ENCODE data around the gene CLCN5. TPM values are rescaled to one million over a fixed set of nuclear protein-coding genes. Genes with fewer than 3 reads are reported as not detected.
"Not testable (repeated sequence)": the region's sequence is repeated elsewhere in the genome, so short reads cannot be mapped to it uniquely, and the experiment has no call there.

Gene CLCN5
- total and polyA plus RNA-seq, 10 of the 15 experiments (the other 5 are each of a cell fraction or from before 2014, with no cell fraction given), result 0.33 to 3.8 (median 2.6) TPM

DNA sequence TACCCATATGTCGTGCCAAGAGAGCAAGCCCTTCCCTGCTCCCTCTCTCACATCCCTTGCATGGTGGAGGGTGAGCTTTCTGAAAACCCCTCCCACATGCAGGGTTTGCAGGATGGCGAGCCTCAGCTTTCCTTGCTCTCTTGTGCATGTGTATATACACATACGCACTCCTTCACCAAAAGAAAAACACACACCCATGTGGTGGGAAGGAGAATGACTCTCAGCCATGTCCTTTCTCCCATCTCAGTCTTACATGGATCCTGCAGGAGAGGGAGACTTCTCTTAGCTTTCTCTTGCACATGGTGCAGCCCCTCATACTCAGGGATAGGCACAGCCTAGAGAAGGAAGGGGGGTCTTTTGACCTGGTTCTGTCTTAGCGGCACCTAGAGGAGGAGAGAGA is 81.1 kb downstream of the CLCN5 start:
- RAD21 ChIA-PET (ENCODE audit: unreplicated experiment), result no interaction called here
- SMC1A ChIA-PET (ENCODE audit: uncharacterized antibody, unreplicated experiment), result no interaction called here
- H3K36me3 ChIP-seq (ENCODE audit: control insufficient read depth in 2 of 2, insufficient read depth in 2 of 2, low read length in 1 of 2), result no peaks in the 10 kb centered on the region
- in situ Hi-C loops (cut with MboI), result no loop called here
- POLR2A ChIA-PET, result no interaction called here
- no peak overlapping the region for H3K9ac ChIP-seq (ENCODE audit: control insufficient read depth, insufficient read depth, low read length)
- no peaks in the 10 kb centered on the region for H3K27me3 ChIP-seq (replicated peaks in 1 of 2; ENCODE audit: control insufficient read depth in 2 of 2, insufficient read depth in 2 of 2, low read length in 1 of 2)
- ATAC-seq (no peak), FAIRE-seq (no peak), DNase-seq (ENCODE audit: low read depth, low spot score) (no peak)
- no peak overlapping the region for H3K27ac ChIP-seq (ENCODE audit: control insufficient read depth, insufficient read depth)
- intact Hi-C loops (cut with micrococcal nuclease; ENCODE audit: unreplicated experiment), result no loop called here
- peaks cover 5% of the 10 kb centered on the region for H3K4me1 ChIP-seq (ENCODE audit: control insufficient read depth, insufficient read depth, low read length)
- WGBS (ENCODE audit: insufficient coverage, insufficient replicate concordance, low lambda C conversion rate, missing lambda C conversion rate), result 77% methylated on average over 3 of the region's 4 CpGs
- BruUV-seq (replicated peaks), result no TSS peak
- H4K20me1 ChIP-seq (ENCODE audit: control insufficient read depth, insufficient read depth), result no peaks in the 10 kb centered on the region
- H3K4me2 ChIP-seq (ENCODE audit: control insufficient read depth, insufficient read depth), result no peak overlapping the region
- TF ChIP-seq WRNIP1 (IDR thresholded peaks at IDR 0.05; ENCODE audit: borderline replicate concordance, low read depth, low read length) (no peak), SREBF1 (IDR thresholded peaks at IDR 0.05; ENCODE audit: low read length) (no peak), SMAD1 (IDR thresholded peaks at IDR 0.05; ENCODE audit: low read depth, partially characterized antibody) (no peak), RBBP5 (conservative IDR thresholded peaks at IDR 0.05) (no peak), MEF2A (IDR thresholded peaks at IDR 0.05; ENCODE audit: insufficient read depth, low read depth, low read length) (no peak), TCF3 (IDR thresholded peaks at IDR 0.05; ENCODE audit: borderline replicate concordance, insufficient read depth, low read depth, low read length) (no peak)
- H3K4me3 ChIP-seq, result no peak overlapping the region
- CTCF ChIA-PET, result no interaction called here
- H3K9me3 ChIP-seq (replicated peaks; ENCODE audit: control insufficient read depth, insufficient read depth, low read length), result no peaks in the 10 kb centered on the region
- H2AFZ ChIP-seq (ENCODE audit: control insufficient read depth, low read depth, low read length), result no peak overlapping the region
- H3K79me2 ChIP-seq (ENCODE audit: control insufficient read depth, insufficient read depth, low read length), result no peaks in the 10 kb centered on the region

DNA sequence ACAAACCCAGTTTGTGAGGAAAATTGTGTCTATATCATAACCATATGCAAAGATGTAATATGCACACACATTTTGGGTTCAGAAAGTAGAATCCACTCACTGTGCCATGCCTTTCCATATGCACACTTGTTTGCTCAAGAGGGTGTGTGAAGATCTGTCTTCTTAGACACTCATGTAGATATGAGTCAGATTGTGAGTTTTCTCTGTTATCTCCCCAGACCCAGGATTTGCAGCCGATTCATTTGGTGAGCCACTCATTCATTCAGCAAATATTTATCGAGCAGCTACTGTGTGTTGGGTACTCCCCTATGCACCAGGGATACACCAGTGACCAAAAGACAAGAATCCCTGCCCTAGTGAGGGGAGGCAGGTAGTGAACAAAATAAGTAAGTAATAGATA is 81.5 kb downstream of the CLCN5 start:
- POLR2A ChIA-PET, result no interaction called here
- Histone ChIP-seq H3K4me1 (ENCODE audit: control insufficient read depth, insufficient read depth, low read length) (peaks cover 5% of the 10 kb centered on the region), H3K4me3 (no peak overlapping the region), H3K27ac (ENCODE audit: control insufficient read depth, insufficient read depth) (no peak overlapping the region), H2AFZ (ENCODE audit: control insufficient read depth, low read depth, low read length) (no peak overlapping the region), H3K9ac (ENCODE audit: control insufficient read depth, insufficient read depth, low read length) (no peak overlapping the region), H3K27me3 (replicated peaks in 1 of 2; ENCODE audit: control insufficient read depth in 2 of 2, insufficient read depth in 2 of 2, low read length in 1 of 2) (no peaks in the 10 kb centered on the region), H3K4me2 (ENCODE audit: control insufficient read depth, insufficient read depth) (no peak overlapping the region), H3K9me3 (replicated peaks; ENCODE audit: control insufficient read depth, insufficient read depth, low read length) (no peaks in the 10 kb centered on the region), H4K20me1 (ENCODE audit: control insufficient read depth, insufficient read depth) (no peaks in the 10 kb centered on the region), H3K36me3 (ENCODE audit: control insufficient read depth in 2 of 2, insufficient read depth in 2 of 2, low read length in 1 of 2) (no peaks in the 10 kb centered on the region), H3K79me2 (ENCODE audit: control insufficient read depth, insufficient read depth, low read length) (no peaks in the 10 kb centered on the region)
- CTCF ChIA-PET, result no interaction called here
- TF ChIP-seq MTA2 (IDR thresholded peaks at IDR 0.05; ENCODE audit: low read depth) (no peak), DPF2 (IDR thresholded peaks at IDR 0.05) (no peak), MXI1 (IDR thresholded peaks at IDR 0.05; ENCODE audit: low read depth, low read length) (no peak)
- RAD21 ChIA-PET (ENCODE audit: unreplicated experiment), result no interaction called here
- 3% methylated on average over 2 of the region's 2 CpGs for WGBS (ENCODE audit: insufficient coverage, insufficient replicate concordance, low lambda C conversion rate, missing lambda C conversion rate)
- ATAC-seq (no peak), FAIRE-seq (no peak), DNase-seq (ENCODE audit: low read depth, low spot score) (no peak)
- SMC1A ChIA-PET (ENCODE audit: uncharacterized antibody, unreplicated experiment), result no interaction called here
- in situ Hi-C loops (cut with MboI), result no loop called here
- no TSS peak for BruUV-seq (replicated peaks)
- intact Hi-C loops (cut with micrococcal nuclease; ENCODE audit: unreplicated experiment), result no loop called here

DNA sequence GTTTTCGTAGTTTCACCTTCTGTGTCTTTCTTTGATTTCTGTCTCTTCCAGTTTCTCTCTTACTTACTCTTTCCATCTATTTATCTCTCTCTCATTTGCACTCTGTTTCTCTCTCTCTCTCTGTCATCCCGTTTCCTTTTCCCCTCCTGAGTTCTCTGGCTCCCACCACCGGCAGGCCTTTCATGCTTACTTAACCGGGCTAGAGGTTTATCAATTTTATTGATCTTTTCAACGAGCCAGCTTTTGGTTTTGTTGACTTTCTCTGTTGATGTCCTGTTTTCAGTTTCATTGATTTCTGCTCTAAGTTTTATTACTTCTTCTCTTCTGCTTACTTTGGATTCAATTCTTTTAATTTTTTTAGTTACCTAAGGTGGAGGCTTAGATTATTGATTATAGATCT is 103.2 kb downstream of the CLCN5 start:
- in situ Hi-C loops (cut with MboI); H3K4me3 ChIP-seq; RAD21 ChIA-PET (ENCODE audit: unreplicated experiment); POLR2A ChIA-PET; CTCF ChIA-PET; H3K27ac ChIP-seq (ENCODE audit: control insufficient read depth, insufficient read depth); H3K79me2 ChIP-seq (ENCODE audit: control insufficient read depth, insufficient read depth, low read length); H3K4me2 ChIP-seq (ENCODE audit: control insufficient read depth, insufficient read depth); ATAC-seq; H3K36me3 ChIP-seq (ENCODE audit: control insufficient read depth in 2 of 2, insufficient read depth in 2 of 2, low read length in 1 of 2); H3K4me1 ChIP-seq (ENCODE audit: control insufficient read depth, insufficient read depth, low read length); FAIRE-seq; H3K9me3 ChIP-seq (replicated peaks; ENCODE audit: control insufficient read depth, insufficient read depth, low read length); intact Hi-C loops (cut with micrococcal nuclease; ENCODE audit: unreplicated experiment); H2AFZ ChIP-seq (ENCODE audit: control insufficient read depth, low read depth, low read length); BruUV-seq (replicated peaks); H3K27me3 ChIP-seq (replicated peaks in 1 of 2; ENCODE audit: control insufficient read depth in 2 of 2, insufficient read depth in 2 of 2, low read length in 1 of 2); SMC1A ChIA-PET (ENCODE audit: uncharacterized antibody, unreplicated experiment); DNase-seq (ENCODE audit: low read depth, low spot score); H4K20me1 ChIP-seq (ENCODE audit: control insufficient read depth, insufficient read depth); H3K9ac ChIP-seq (ENCODE audit: control insufficient read depth, insufficient read depth, low read length): not testable (repeated sequence)
- WGBS (ENCODE audit: insufficient coverage, insufficient replicate concordance, low lambda C conversion rate, missing lambda C conversion rate), result 47% methylated on average over 5 of the region's 5 CpGs
